Left ventricle myocardium inferior (tissue), 1 donor: ENCODE results near the gene GLP1R. TPM values are rescaled to one million over a fixed set of nuclear protein-coding genes. Genes with fewer than 3 reads are reported as not detected.

Source experiments
- DNase-seq: peaks from one replicate; pipeline ENCODE4 v3.0.0-alpha.2; 2020
- H3K27ac ChIP-seq: fragments of 200-600 bp; replicated peaks from 2 replicates; pipeline ENCODE4 v1.8.0; 2021
- H3K27me3 ChIP-seq: fragments of 200-600 bp; 2 replicates; pipeline ENCODE4 v1.8.0; 2021; ENCODE audit warnings: low read depth
- H3K36me3 ChIP-seq: fragments of 200-600 bp; 2 replicates; pipeline ENCODE4 v1.8.0; 2021
- H3K4me1 ChIP-seq: fragments of 200-600 bp; 2 replicates; pipeline ENCODE4 v1.8.0; 2021
- H3K4me3 ChIP-seq: fragments of 200-600 bp; 2 replicates; pipeline ENCODE4 v1.8.0; 2021; ENCODE audit warnings: mild to moderate bottlenecking, moderate library complexity
- H3K9me3 ChIP-seq: fragments of 200-600 bp; replicated peaks from 2 replicates; pipeline ENCODE4 v1.8.0; 2021
- intact Hi-C: fragments of 100-400 bp; cut with micrococcal nuclease; formaldehyde crosslinking; loops from one replicate; pipeline ENCODE4 v1.11.0; 2022
- total RNA-seq: library from RNA; stranded (reverse); fragmentation: NEBNext Ultra II Directional; extraction: Animal tissue kit (Norgen Biotek cat#: 25700); gene quantifications from one replicate; pipeline ENCODE4 v1.2.1, GENCODE V29; 2021
- TF ChIP-seq, protein P1 (sequence below): fragments of 200-600 bp; IDR thresholded peaks from 2 replicates; pipeline ENCODE4 v1.8.0; 2021; ENCODE audit warnings: antibody characterized with exemption, mild to moderate bottlenecking, borderline replicate concordance
- donor health status: DM: no; HTN: yes; CAD: no; lungs with severe emphysema.

The GLP1R gene
- total RNA-seq, 1 donor from 2014 or later: 7.5 TPM

GRCh38 chr6:39059496-39060310, 11.1 kb downstream of the GLP1R start:
- intact Hi-C loops: no loop called here
- H3K9me3 ChIP-seq: no peaks in the 10 kb centered on the region
- TF ChIP-seq, protein P1, sequence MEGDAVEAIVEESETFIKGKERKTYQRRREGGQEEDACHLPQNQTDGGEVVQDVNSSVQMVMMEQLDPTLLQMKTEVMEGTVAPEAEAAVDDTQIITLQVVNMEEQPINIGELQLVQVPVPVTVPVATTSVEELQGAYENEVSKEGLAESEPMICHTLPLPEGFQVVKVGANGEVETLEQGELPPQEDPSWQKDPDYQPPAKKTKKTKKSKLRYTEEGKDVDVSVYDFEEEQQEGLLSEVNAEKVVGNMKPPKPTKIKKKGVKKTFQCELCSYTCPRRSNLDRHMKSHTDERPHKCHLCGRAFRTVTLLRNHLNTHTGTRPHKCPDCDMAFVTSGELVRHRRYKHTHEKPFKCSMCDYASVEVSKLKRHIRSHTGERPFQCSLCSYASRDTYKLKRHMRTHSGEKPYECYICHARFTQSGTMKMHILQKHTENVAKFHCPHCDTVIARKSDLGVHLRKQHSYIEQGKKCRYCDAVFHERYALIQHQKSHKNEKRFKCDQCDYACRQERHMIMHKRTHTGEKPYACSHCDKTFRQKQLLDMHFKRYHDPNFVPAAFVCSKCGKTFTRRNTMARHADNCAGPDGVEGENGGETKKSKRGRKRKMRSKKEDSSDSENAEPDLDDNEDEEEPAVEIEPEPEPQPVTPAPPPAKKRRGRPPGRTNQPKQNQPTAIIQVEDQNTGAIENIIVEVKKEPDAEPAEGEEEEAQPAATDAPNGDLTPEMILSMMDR: no peak
- peak overlapping the region; percentile 81 for H3K27ac ChIP-seq
- peaks cover 68% of the 10 kb centered on the region for H3K4me1 ChIP-seq
- no peak overlapping the region for H3K4me3 ChIP-seq
- DNase-seq: no peak
- H3K27me3 ChIP-seq: peaks cover 35% of the 10 kb centered on the region
- H3K36me3 ChIP-seq: peaks cover 4% of the 10 kb centered on the region

DNA sequence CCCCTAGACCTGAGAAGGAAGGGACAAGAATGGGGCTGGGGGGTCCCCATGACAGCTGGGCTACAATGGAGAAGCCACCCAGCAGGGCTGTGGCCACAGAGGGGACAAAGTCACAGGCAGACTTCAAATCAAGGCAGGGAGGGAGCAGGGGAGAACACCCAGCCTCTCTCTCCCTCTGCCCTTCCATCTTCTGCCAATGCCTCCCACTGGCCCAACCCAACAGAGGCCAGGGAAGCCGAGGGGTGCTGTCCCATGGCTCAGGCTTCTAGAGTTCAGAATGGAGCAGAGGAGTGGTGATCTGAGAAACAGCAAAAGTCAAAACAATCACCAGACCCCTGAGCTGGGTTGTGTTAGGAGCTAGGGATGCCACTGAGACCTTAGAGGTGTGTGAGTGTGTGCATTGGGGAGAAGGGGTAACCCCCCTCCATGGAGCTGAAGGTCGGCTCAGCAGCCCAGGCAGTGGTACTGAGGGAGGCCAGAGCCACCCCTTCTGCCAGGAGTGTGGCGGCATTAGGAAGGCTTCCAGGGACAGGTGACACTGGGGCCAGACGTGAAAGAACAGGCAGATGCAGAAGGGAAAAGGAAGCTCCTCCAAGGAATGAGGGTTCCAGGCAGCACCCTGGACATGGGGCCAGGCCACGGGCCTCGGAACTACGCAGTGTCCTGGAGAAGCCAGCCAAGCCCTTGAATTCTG, 12.0 kb downstream of the GLP1R start:
- intact Hi-C loops: no loop called here
- peak overlapping the region; percentile 81 for H3K27ac ChIP-seq

DNA sequence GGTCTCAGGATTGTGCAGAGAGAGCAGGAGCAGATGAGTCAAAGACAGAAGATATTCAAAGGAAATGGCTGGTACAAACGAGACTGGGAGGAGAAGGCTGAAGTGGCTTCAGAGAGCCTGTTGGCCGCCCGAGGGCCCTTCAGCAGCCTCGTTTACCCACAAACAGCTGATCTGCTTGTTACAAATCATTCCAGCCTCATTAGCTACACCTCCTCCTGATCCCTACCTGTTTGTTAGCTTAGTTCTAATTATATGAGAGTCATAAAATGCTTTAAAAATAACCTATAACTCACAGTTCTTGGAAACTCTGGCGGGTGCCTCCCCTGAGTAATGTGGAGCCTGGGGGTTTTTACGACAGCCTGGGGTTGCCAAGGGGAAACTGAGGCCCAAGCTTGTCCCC, 12.6 kb downstream of the GLP1R start:
- peaks cover 66% of the 10 kb centered on the region for H3K4me1 ChIP-seq
- intact Hi-C loops: no loop called here
- peak overlapping the region; percentile 81 for H3K27ac ChIP-seq
- TF ChIP-seq, protein P1: no peak
- DNase-seq: no peak
- H3K9me3 ChIP-seq: no peaks in the 10 kb centered on the region
- peaks cover 4% of the 10 kb centered on the region for H3K36me3 ChIP-seq
- H3K27me3 ChIP-seq: peaks cover 35% of the 10 kb centered on the region
- no peak overlapping the region for H3K4me3 ChIP-seq

More for the DNA sequence above, 12.0 kb downstream of the GLP1R start:
- Histone ChIP-seq H3K4me1 (peaks cover 70% of the 10 kb centered on the region), H3K9me3 (no peaks in the 10 kb centered on the region), H3K4me3 (no peak overlapping the region), H3K27me3 (peaks cover 35% of the 10 kb centered on the region), H3K36me3 (peaks cover 4% of the 10 kb centered on the region)
- TF ChIP-seq, protein P1: no peak
- no peak for DNase-seq

DNA sequence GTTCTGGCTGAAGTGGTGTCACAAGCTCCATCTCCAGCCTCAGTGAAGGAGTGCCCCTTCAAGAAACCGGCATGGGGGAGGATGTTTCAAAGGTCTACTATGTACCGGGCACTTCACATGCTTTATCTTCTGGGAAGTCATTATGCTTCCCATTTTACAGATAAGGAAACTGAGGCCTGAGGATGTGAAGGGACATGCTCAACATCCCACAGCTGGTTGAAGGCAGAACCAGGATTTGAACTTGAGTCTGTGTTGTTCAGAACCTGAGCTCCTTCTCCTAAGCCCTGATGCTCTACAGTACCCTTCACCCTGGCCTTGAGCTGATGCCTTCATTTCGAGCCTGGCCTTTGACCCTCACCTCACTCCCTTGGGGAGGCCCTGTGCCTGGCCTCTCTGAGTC, 13.0 kb downstream of the GLP1R start:
- Histone ChIP-seq H3K36me3 (peaks cover 4% of the 10 kb centered on the region), H3K27ac (peak overlapping the region; percentile 81), H3K27me3 (peaks cover 35% of the 10 kb centered on the region), H3K4me1 (peaks cover 62% of the 10 kb centered on the region), H3K4me3 (no peak overlapping the region), H3K9me3 (no peaks in the 10 kb centered on the region)
- DNase-seq: no peak
- TF ChIP-seq, protein P1: no peak
- intact Hi-C loops: no loop called here

- Histone ChIP-seq H3K9me3 (no peaks in the 10 kb centered on the region), H3K36me3 (peaks cover 4% of the 10 kb centered on the region), H3K4me3 (no peak overlapping the region), H3K27ac (peak overlapping the region; percentile 81), H3K27me3 (peaks cover 38% of the 10 kb centered on the region), H3K4me1 (peaks cover 56% of the 10 kb centered on the region)
- peak; percentile 38 for DNase-seq
- TF ChIP-seq, protein P1: no peak
- intact Hi-C loops: no loop called here
These were observed 13.6 kb downstream of the GLP1R start for GRCh38 chr6:39062014-39062740.
